ENCODE results near the gene DAG1. TPM values are rescaled to one million over a fixed set of nuclear protein-coding genes. Genes with fewer than 3 reads are reported as not detected.

Gene DAG1
- total RNA-seq, 1 experiment from 2014 or later: 99.9 TPM

GRCh38 chr3:49531218-49531617 is 61.2 kb downstream of the DAG1 start (continued):
- TF ChIP-seq ELF1 (IDR thresholded peaks at IDR 0.05; ENCODE audit: borderline replicate concordance, low read depth): no peak
- TF ChIP-seq TCF7L2 (IDR thresholded peaks at IDR 0.05; ENCODE audit: borderline replicate concordance, extremely low read depth, insufficient read depth, insufficient read length): no peak
- TF ChIP-seq, protein P1, sequence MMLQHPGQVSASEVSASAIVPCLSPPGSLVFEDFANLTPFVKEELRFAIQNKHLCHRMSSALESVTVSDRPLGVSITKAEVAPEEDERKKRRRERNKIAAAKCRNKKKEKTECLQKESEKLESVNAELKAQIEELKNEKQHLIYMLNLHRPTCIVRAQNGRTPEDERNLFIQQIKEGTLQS (IDR thresholded peaks at IDR 0.05): no peak
- TF ChIP-seq, protein P2, sequence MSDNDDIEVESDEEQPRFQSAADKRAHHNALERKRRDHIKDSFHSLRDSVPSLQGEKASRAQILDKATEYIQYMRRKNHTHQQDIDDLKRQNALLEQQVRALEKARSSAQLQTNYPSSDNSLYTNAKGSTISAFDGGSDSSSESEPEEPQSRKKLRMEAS (IDR thresholded peaks at IDR 0.05): no peak
- TF ChIP-seq SRF (IDR thresholded peaks at IDR 0.05; ENCODE audit: low read depth): no peak
- TF ChIP-seq EGR1 (IDR thresholded peaks at IDR 0.05; ENCODE audit: low read depth): no peak
- TF ChIP-seq POLR2A (IDR thresholded peaks at IDR 0.05; ENCODE audit: borderline replicate concordance, extremely low read depth, insufficient read depth, insufficient read length): no peak

- no peaks in the 10 kb centered on the region for H3K27me3 ChIP-seq (ENCODE audit: insufficient read depth, low read length)
- H3K27ac ChIP-seq (ENCODE audit: low read depth, low read length): no peak overlapping the region
- no peak overlapping the region for H3K4me2 ChIP-seq (ENCODE audit: low read length)
- peaks cover 12 to 25% of the 10 kb centered on the region in 2 experiments; a peak in 3 of 4 replicates for H3K36me3 ChIP-seq (ENCODE audit: control insufficient read depth in 1 of 2, insufficient read depth in 2 of 2, low read length in 2 of 2)
- ChIA-PET POLR2A (no interaction called here), CTCF (interaction anchor here (0.5 kb wide), 1 partner anchor 53 kb away, joined by 3 read pairs; no protein-coding TSS in a partner anchor), RAD21 (ENCODE audit: low non-redundant PET in 1 of 2, low total read pairs in 2 of 2, uncharacterized antibody in 2 of 2, unreplicated experiment in 2 of 2) (no interaction called here)
- no peaks in the 10 kb centered on the region for H4K20me1 ChIP-seq (ENCODE audit: insufficient read depth)
- no peak overlapping the region for H3K4me3 ChIP-seq (replicated peaks in 1 of 2; ENCODE audit: low read depth in 1 of 2, low read length in 2 of 2)
- ATAC-seq (no peak), DNase-seq (ENCODE audit: low read depth, low spot score) (no peak)
- no peak overlapping the region for H2AFZ ChIP-seq (ENCODE audit: low read depth, low read length, poor library complexity, severe bottlenecking)
- no peaks in the 10 kb centered on the region for H3K79me2 ChIP-seq (ENCODE audit: insufficient read depth, low read length)
- intact Hi-C loops (cut with micrococcal nuclease): no loop called here
- no TSS peak for BruUV-seq (replicated peaks)
- H3K4me1 ChIP-seq (ENCODE audit: control insufficient read depth in 1 of 2, insufficient read depth in 2 of 2, low read length in 2 of 2): peaks cover 0 to 20% of the 10 kb centered on the region in 2 experiments; a peak in 2 of 4 replicates
- H3K9ac ChIP-seq (ENCODE audit: low read length): no peak overlapping the region
- H3K9me2 ChIP-seq (ENCODE audit: insufficient read depth): no peaks in the 10 kb centered on the region
- no peak for TF ChIP-seq POLR2A (IDR thresholded peaks at IDR 0.05; ENCODE audit: borderline replicate concordance, extremely low read depth, insufficient read depth, insufficient read length)
- TF ChIP-seq TCF7L2 (IDR thresholded peaks at IDR 0.05; ENCODE audit: borderline replicate concordance, extremely low read depth, insufficient read depth, insufficient read length): no peak
- TF ChIP-seq ZNF274 (IDR thresholded peaks at IDR 0.05; ENCODE audit: low read depth, low read length): no peak
- no peak for TF ChIP-seq EGR1 (IDR thresholded peaks at IDR 0.05; ENCODE audit: low read depth)
- no peak for TF ChIP-seq YY1 (IDR thresholded peaks at IDR 0.05; ENCODE audit: extremely low read depth, insufficient replicate concordance, low read depth, low read length)
- TF ChIP-seq CBX3 (IDR thresholded peaks at IDR 0.05; ENCODE audit: low read depth): no peak
- TF ChIP-seq SIN3A (IDR thresholded peaks at IDR 0.05; ENCODE audit: low read depth): no peak
- TF ChIP-seq, protein P1 (IDR thresholded peaks at IDR 0.05): no peak
- H3K9me3 ChIP-seq (ENCODE audit: control insufficient read depth in 1 of 2, insufficient read depth in 1 of 2, low read depth in 1 of 2, low read length in 2 of 2): no peaks in the 10 kb centered on the region
These were observed 61.6 kb downstream of the DAG1 start for GRCh38 chr3:49531715-49532114.

All from HCT116 (cell line).